HL-60 (cell line): ENCODE measurements around the gene MBD3.
"Not testable (repeated sequence)": the region's sequence is repeated elsewhere in the genome, so short reads cannot be mapped to it uniquely, and the experiment has no call there.

Experiments used
- DNase-seq, 2 experiments: peaks; one replicate each; pipeline ENCODE4 v3.0.0-alpha.2; 2010 to 2020; ENCODE audit warnings: low read depth in 1 of 2, low spot score in 1 of 2
- H3K27ac ChIP-seq: fragments of 250-450 bp; sonication (Bioruptor Pico); replicated peaks from 2 replicates; pipeline ENCODE4 v1.5.1; 2020; ENCODE audit warnings: mild to moderate bottlenecking, moderate library complexity
- H3K27me3 ChIP-seq: fragments of 250-450 bp; sonication (Bioruptor Pico); 2 replicates; pipeline ENCODE4 v1.5.1; 2021; ENCODE audit warnings: mild to moderate bottlenecking, moderate library complexity; ENCODE audit not compliant: insufficient read depth, poor library complexity, severe bottlenecking
- H3K4me3 ChIP-seq: replicated peaks from 2 replicates; pipeline ENCODE4 v1.5.1; 2011; ENCODE audit warnings: mild to moderate bottlenecking, control low read depth, low read length; ENCODE audit not compliant: insufficient read depth
- CTCF ChIP-seq: IDR thresholded peaks from one replicate; pipeline ENCODE4 v1.5.1; 2011; ENCODE audit warnings: low read length, control low read depth, inconsistent platforms; ENCODE audit not compliant: insufficient read depth
- GABPA ChIP-seq: IDR thresholded peaks from 2 replicates; pipeline ENCODE4 v1.6.1; 2012; ENCODE audit warnings: low read depth
- POLR2AphosphoS5 ChIP-seq: IDR thresholded peaks from 2 replicates; pipeline ENCODE4 v1.6.1; 2012; ENCODE audit warnings: low read depth
- REST ChIP-seq: IDR thresholded peaks from 2 replicates; pipeline ENCODE4 v1.6.1; 2012; ENCODE audit warnings: low read depth; ENCODE audit not compliant: insufficient replicate concordance
- SPI1 ChIP-seq: IDR thresholded peaks from 2 replicates; pipeline ENCODE4 v1.6.1; 2012; ENCODE audit warnings: low read depth, mild to moderate bottlenecking, borderline replicate concordance

Gene MBD3

GRCh38 chr19:1533510-1534150 is 59.0 kb downstream of the MBD3 start:
- Histone ChIP-seq H3K4me3 (no peak overlapping the region), H3K27ac (no peak overlapping the region), H3K27me3 (no peaks in the 10 kb centered on the region)
- DNase-seq, result no peak
- TF ChIP-seq REST, result no peak

- Histone ChIP-seq H3K27me3 (no peaks in the 10 kb centered on the region), H3K4me3 (no peak overlapping the region), H3K27ac (no peak overlapping the region)
- no peak for DNase-seq
- TF ChIP-seq SPI1, result no peak
- TF ChIP-seq CTCF, result no peak
- no peak for TF ChIP-seq POLR2AphosphoS5
- TF ChIP-seq GABPA, result no peak
- TF ChIP-seq REST, result no peak
These were observed 60.7 kb downstream of the MBD3 start for GRCh38 chr19:1532003-1532402.

GRCh38 chr19:1531587-1531986 is 61.1 kb downstream of the MBD3 start:
- DNase-seq, result no peak
- no peak for TF ChIP-seq REST
- TF ChIP-seq SPI1, result no peak
- no peak for TF ChIP-seq GABPA
- no peak for TF ChIP-seq POLR2AphosphoS5
- no peak for TF ChIP-seq CTCF
- Histone ChIP-seq H3K4me3 (no peak overlapping the region), H3K27me3 (no peaks in the 10 kb centered on the region), H3K27ac (no peak overlapping the region)

GRCh38 chr19:1530856-1531255 is 61.8 kb downstream of the MBD3 start:
- H3K27ac ChIP-seq, DNase-seq, H3K27me3 ChIP-seq, H3K4me3 ChIP-seq: not testable (repeated sequence)
